Gastroesophageal sphincter (tissue), 4 donors: ENCODE data around the gene RASD1. TPM values are rescaled to one million over a fixed set of nuclear protein-coding genes. Genes with fewer than 3 reads are reported as not detected.

Experiments
- ATAC-seq: fragments of 150-250 bp; one replicate; pipeline ENCODE4 v1.9.1; 2016; ENCODE audit warnings: mild to moderate bottlenecking, moderate library complexity
- H3K27ac ChIP-seq, 4 donors: fragments of 200-600 bp; sonication (generic) in 3 of 4; 1 replicate in 3 of 4; 2 replicates in 1 of 4; pipeline ENCODE4 v1.5.1; 2016 to 2019
- H3K27me3 ChIP-seq: fragments of 200-600 bp; sonication (generic); one replicate; pipeline ENCODE4 v1.5.1; 2019
- H3K36me3 ChIP-seq, 2 donors: fragments of 200-600 bp; sonication (generic); one replicate each; pipeline ENCODE4 v1.5.1; 2019; ENCODE audit warnings: control low read depth in 1 of 2
- H3K4me1 ChIP-seq, 3 donors: fragments of 200-600 bp; sonication (generic); 1 replicate in 2 of 3; 2 replicates in 1 of 3; pipeline ENCODE4 v1.5.1; 2016 to 2019; ENCODE audit warnings: control low read depth in 2 of 3
- H3K4me3 ChIP-seq, 2 donors: fragments of 200-600 bp; sonication (generic); one replicate each; pipeline ENCODE4 v1.5.1; 2019; ENCODE audit warnings: mild to moderate bottlenecking in 1 of 2, moderate library complexity in 1 of 2
- H3K9me3 ChIP-seq, 3 donors: fragments of 200-600 bp; sonication (generic); one replicate each; pipeline ENCODE4 v1.5.1; 2017 to 2019; ENCODE audit warnings: control low read depth in 2 of 3
- EP300 ChIP-seq: sonication (generic); formaldehyde crosslinking; IDR thresholded peaks from one replicate; pipeline ENCODE4 v1.6.1; 2017; ENCODE audit warnings: antibody characterized with exemption, mild to moderate bottlenecking
- POLR2A ChIP-seq, 2 donors: fragments of 450-650 bp; IDR thresholded peaks; one replicate each; pipeline ENCODE4 v1.6.1; 2017; ENCODE audit warnings: antibody characterized with exemption in 2 of 2, mild to moderate bottlenecking in 2 of 2, moderate library complexity in 1 of 2
- POLR2AphosphoS5 ChIP-seq: sonication (generic); formaldehyde crosslinking; IDR thresholded peaks from one replicate; pipeline ENCODE4 v1.6.1; 2017; ENCODE audit warnings: antibody characterized with exemption
- WGBS, 2 donors: methylation state at CpG; one replicate each; pipeline ENCODE4 v1.1.5; 2018; ENCODE audit warnings: low coverage in 1 of 2; 5-methylcytosine and 5-hydroxymethylcytosine counted together
- total RNA-seq, 4 donors: library from RNA; depleted of rRNA; stranded (reverse); fragments of >200 nt; gene quantifications; one replicate each; pipeline ENCODE4 v1.1.0, GENCODE V29; 2016
- TF ChIP-seq, protein P1 (sequence below), 4 experiments: fragments of 200-600 bp in 2 of 4; fragments of 450-650 bp in 2 of 4; sonication (generic) in 1 of 4; IDR thresholded peaks; one replicate each; pipeline ENCODE4 v1.5.1; 2017 to 2019; ENCODE audit warnings: antibody characterized with exemption in 4 of 4, mild to moderate bottlenecking in 2 of 4, moderate library complexity in 2 of 4

The RASD1 gene
- total RNA-seq, 4 donors from 2014 or later = 2.6 to 24.6 (median 5.1) TPM

DNA sequence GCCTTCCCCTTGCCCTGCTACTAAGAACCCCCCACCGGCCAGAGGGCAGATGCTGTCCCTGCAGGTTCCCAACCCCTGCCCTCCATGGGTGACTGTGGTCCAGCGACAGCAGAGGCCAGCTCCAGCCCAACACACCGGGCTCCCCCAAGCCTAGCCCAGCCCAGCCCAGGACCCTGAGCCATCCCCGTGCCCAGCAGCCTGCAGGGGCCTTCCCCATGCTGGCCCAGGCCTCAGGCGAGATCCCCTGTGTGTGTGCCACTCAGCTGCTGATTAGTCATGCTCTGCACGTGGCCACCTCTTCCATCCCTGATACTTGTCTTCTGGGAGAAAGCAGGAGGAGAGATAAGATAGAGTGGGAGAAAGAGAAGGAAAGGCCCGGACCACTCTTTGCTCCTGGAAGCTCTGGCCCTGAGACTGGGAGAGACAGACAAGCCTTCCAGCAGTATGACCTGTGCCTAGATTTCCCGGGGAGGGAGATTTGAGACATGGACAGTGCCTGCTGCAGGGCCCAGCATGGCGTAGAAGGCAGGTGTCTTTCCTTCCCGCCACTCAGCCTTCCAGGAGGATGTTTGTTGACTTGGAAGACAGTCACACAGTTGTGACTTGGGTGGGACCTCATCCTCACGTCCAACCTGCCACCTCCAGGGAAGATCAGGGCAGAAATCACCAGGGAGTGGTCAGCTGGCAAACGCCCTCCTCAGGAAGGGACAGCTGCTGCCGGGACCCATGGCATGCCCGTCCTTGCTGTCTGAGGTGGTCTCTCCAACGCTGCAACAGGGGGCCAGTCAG lies 41.3 kb upstream of the RASD1 start:
- no peak overlapping the region for H3K27ac ChIP-seq
- no peaks in the 10 kb centered on the region for H3K9me3 ChIP-seq
- no peaks in the 10 kb centered on the region for H3K4me1 ChIP-seq
- H3K36me3 ChIP-seq = no peaks in the 10 kb centered on the region
- no peak overlapping the region for H3K4me3 ChIP-seq
- no peaks in the 10 kb centered on the region for H3K27me3 ChIP-seq
- no peak for ATAC-seq
- 60% methylated on average over 1 of the region's 15 CpGs; no CpG with 5 or more reads in 1 of the 2 donors for WGBS, 2 donors
- TF ChIP-seq, protein P1, sequence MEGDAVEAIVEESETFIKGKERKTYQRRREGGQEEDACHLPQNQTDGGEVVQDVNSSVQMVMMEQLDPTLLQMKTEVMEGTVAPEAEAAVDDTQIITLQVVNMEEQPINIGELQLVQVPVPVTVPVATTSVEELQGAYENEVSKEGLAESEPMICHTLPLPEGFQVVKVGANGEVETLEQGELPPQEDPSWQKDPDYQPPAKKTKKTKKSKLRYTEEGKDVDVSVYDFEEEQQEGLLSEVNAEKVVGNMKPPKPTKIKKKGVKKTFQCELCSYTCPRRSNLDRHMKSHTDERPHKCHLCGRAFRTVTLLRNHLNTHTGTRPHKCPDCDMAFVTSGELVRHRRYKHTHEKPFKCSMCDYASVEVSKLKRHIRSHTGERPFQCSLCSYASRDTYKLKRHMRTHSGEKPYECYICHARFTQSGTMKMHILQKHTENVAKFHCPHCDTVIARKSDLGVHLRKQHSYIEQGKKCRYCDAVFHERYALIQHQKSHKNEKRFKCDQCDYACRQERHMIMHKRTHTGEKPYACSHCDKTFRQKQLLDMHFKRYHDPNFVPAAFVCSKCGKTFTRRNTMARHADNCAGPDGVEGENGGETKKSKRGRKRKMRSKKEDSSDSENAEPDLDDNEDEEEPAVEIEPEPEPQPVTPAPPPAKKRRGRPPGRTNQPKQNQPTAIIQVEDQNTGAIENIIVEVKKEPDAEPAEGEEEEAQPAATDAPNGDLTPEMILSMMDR (IDR thresholded peaks at IDR 0.05) = no peak
- no peak for TF ChIP-seq POLR2A (IDR thresholded peaks at IDR 0.05)
- no peak for TF ChIP-seq POLR2AphosphoS5
- no peak for TF ChIP-seq EP300

DNA sequence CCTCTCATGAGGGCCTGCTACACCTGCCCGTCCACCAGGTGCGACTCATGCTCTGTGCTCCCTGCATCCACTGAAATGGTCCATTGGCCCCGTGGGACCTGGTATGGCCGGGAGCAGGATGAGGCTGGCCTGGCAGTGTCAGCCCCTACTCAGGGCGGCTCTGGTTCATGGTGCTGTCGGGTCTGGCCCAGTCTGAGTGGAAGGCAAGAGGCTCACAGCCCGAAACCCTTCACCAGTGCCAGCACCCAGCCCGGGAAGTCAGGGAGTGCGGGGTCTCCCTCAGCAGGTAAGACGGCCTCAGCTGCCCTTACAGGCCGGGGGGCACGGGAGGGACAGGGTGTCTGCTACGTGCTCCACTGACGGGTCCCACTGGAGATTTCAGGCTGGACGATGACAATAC lies 40.5 kb upstream of the RASD1 start:
- Histone ChIP-seq H3K4me1 (no peaks in the 10 kb centered on the region), H3K9me3 (no peaks in the 10 kb centered on the region), H3K27me3 (no peaks in the 10 kb centered on the region), H3K4me3 (no peak overlapping the region), H3K36me3 (no peaks in the 10 kb centered on the region), H3K27ac (no peak overlapping the region)
- TF ChIP-seq POLR2A (IDR thresholded peaks at IDR 0.05) (no peak), POLR2AphosphoS5 (no peak), EP300 (no peak)
- TF ChIP-seq, protein P1 (IDR thresholded peaks at IDR 0.05) = no peak
- WGBS, 2 donors = no CpG with 5 or more reads among the region's 15 CpGs
- ATAC-seq = no peak

- ATAC-seq = peak; percentile 69
- Histone ChIP-seq H3K36me3 (no peaks in the 10 kb centered on the region), H3K4me1 (no peaks in the 10 kb centered on the region), H3K9me3 (no peaks in the 10 kb centered on the region), H3K27ac (no peak overlapping the region), H3K27me3 (no peaks in the 10 kb centered on the region), H3K4me3 (no peak overlapping the region)
- WGBS, 2 donors = 29% methylated on average over 1 of the region's 7 CpGs; no CpG with 5 or more reads in 1 of the 2 donors
- TF ChIP-seq POLR2AphosphoS5 (no peak), EP300 (no peak), POLR2A (IDR thresholded peaks at IDR 0.05) (no peak)
- TF ChIP-seq, protein P1 (IDR thresholded peaks at IDR 0.05) = no peak
These were observed 39.8 kb upstream of the RASD1 start for GRCh38 chr17:17535957-17536356.

GRCh38 chr17:17533901-17534441 lies 37.8 kb upstream of the RASD1 start:
- ATAC-seq = no peak
- TF ChIP-seq, protein P1 (IDR thresholded peaks at IDR 0.05) = no peak
- no peak for TF ChIP-seq POLR2A (IDR thresholded peaks at IDR 0.05)
- no peak for TF ChIP-seq POLR2AphosphoS5
- no peak for TF ChIP-seq EP300
- WGBS, 2 donors = 62 to 83% methylated on average over 1 to 2 of the region's 3 CpGs

DNA sequence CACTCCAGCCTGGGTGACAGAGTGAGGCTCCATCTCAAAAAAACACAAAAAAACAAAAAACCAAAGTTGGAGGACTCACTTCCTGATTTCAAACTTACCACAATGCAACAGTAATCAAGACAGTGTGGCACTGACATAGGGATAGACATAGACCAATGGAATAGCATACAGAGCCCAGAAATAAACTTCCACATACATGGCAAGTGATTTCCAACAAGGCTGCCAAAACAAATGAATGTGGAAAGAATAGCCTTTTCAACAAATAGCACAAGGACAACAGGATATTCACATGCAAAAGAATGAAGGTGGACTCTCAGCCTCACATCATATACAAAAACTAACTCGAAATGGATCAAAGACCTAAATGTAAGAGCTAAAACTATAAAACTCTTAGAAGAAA lies 36.8 kb upstream of the RASD1 start:
- Histone ChIP-seq H3K9me3 (no peaks in the 10 kb centered on the region), H3K4me3 (no peak overlapping the region), H3K27me3 (no peaks in the 10 kb centered on the region), H3K4me1 (no peaks in the 10 kb centered on the region), H3K36me3 (no peaks in the 10 kb centered on the region), H3K27ac (no peak overlapping the region)
- TF ChIP-seq POLR2AphosphoS5 (no peak), POLR2A (IDR thresholded peaks at IDR 0.05) (no peak)
- 78 to 80% methylated on average over 1 of the region's 1 CpG for WGBS, 2 donors
- ATAC-seq = no peak

More at GRCh38 chr17:17533901-17534441, 37.8 kb upstream of the RASD1 start:
- Histone ChIP-seq H3K27me3 (no peaks in the 10 kb centered on the region), H3K4me1 (no peaks in the 10 kb centered on the region), H3K36me3 (no peaks in the 10 kb centered on the region), H3K4me3 (no peak overlapping the region), H3K27ac (no peak overlapping the region), H3K9me3 (no peaks in the 10 kb centered on the region)
